CD4-positive, alpha-beta T cell treated with Interleukin-17A for 4 hours (primary cell): ENCODE results near the gene SECISBP2.
A peak's percentile ranks its signal among the peaks of the same experiment; 100 is the strongest.
"Not testable (repeated sequence)": the region's sequence is repeated elsewhere in the genome, so short reads cannot be mapped to it uniquely, and the experiment has no call there.

Source experiments
- DNase-seq: peaks from one replicate; pipeline ENCODE4 v3.0.0-alpha.2; 2020; ENCODE audit warnings: mixed read lengths

SECISBP2 gene

GRCh38 chr9:89310475-89311345 lies 7.6 kb upstream of the SECISBP2 start, which contains the start of gene CKS2:
CKS2 (plus strand) TSS chr9:89311195; CDS start chr9:89311293, 98 bp downstream.
- DNase-seq = peak; percentile 100

GRCh38 chr9:89311346-89312221 lies 6.7 kb upstream of the SECISBP2 start:
- DNase-seq = no peak

GRCh38 chr9:89312222-89312571 lies 6.1 kb upstream of the SECISBP2 start:
- DNase-seq = no peak

GRCh38 chr9:89313842-89314241 lies 4.5 kb upstream of the SECISBP2 start:
- DNase-seq = no peak

- no peak for DNase-seq
Observed at GRCh38 chr9:89314955-89315354, 3.3 kb upstream of the SECISBP2 start.

GRCh38 chr9:89315482-89315881 lies 2.8 kb upstream of the SECISBP2 start:
- no peak for DNase-seq

- no peak for DNase-seq
Observed at GRCh38 chr9:89317282-89317681, 1.0 kb upstream of the SECISBP2 start.

- DNase-seq = no peak
Observed at GRCh38 chr9:89319015-89319905, 960 bp downstream of the SECISBP2 start.

GRCh38 chr9:89323390-89323789 lies 5.1 kb downstream of the SECISBP2 start:
- DNase-seq = no peak

GRCh38 chr9:89325733-89326132 lies 7.4 kb downstream of the SECISBP2 start:
- no peak for DNase-seq

GRCh38 chr9:89328064-89328463 lies 9.8 kb downstream of the SECISBP2 start:
- DNase-seq = no peak

GRCh38 chr9:89329917-89330316 lies 11.6 kb downstream of the SECISBP2 start:
- no peak for DNase-seq

- no peak for DNase-seq
Observed at GRCh38 chr9:89330513-89330912, 12.2 kb downstream of the SECISBP2 start.

GRCh38 chr9:89339807-89340206 lies 21.5 kb downstream of the SECISBP2 start:
- DNase-seq = no peak

GRCh38 chr9:89340332-89340731 lies 22.0 kb downstream of the SECISBP2 start:
- DNase-seq = no peak

GRCh38 chr9:89342213-89342612 lies 23.9 kb downstream of the SECISBP2 start:
- no peak for DNase-seq

GRCh38 chr9:89342948-89343347 lies 24.6 kb downstream of the SECISBP2 start:
- no peak for DNase-seq

- not testable (repeated sequence) for DNase-seq
Observed at GRCh38 chr9:89343812-89344211, 25.5 kb downstream of the SECISBP2 start.

GRCh38 chr9:89345476-89345875 lies 27.2 kb downstream of the SECISBP2 start:
- DNase-seq = no peak

GRCh38 chr9:89346696-89347095 lies 28.4 kb downstream of the SECISBP2 start:
- DNase-seq = no peak

GRCh38 chr9:89347651-89348050 lies 29.4 kb downstream of the SECISBP2 start:
- no peak for DNase-seq

GRCh38 chr9:89349607-89350006 lies 31.3 kb downstream of the SECISBP2 start:
- no peak for DNase-seq
